ENCODE results near the gene ATP5IF1. TPM values are rescaled to one million over a fixed set of nuclear protein-coding genes. Genes with fewer than 3 reads are reported as not detected.

The ATP5IF1 gene
- total and polyA plus RNA-seq, 10 of the 15 experiments (the other 5 are each of a cell fraction or from before 2014, with no cell fraction given) = 253 to 1,210 (median 418) TPM

GRCh38 chr1:28199328-28200233, 36.3 kb upstream of the ATP5IF1 start (continued):
- TF ChIP-seq, protein P1, sequence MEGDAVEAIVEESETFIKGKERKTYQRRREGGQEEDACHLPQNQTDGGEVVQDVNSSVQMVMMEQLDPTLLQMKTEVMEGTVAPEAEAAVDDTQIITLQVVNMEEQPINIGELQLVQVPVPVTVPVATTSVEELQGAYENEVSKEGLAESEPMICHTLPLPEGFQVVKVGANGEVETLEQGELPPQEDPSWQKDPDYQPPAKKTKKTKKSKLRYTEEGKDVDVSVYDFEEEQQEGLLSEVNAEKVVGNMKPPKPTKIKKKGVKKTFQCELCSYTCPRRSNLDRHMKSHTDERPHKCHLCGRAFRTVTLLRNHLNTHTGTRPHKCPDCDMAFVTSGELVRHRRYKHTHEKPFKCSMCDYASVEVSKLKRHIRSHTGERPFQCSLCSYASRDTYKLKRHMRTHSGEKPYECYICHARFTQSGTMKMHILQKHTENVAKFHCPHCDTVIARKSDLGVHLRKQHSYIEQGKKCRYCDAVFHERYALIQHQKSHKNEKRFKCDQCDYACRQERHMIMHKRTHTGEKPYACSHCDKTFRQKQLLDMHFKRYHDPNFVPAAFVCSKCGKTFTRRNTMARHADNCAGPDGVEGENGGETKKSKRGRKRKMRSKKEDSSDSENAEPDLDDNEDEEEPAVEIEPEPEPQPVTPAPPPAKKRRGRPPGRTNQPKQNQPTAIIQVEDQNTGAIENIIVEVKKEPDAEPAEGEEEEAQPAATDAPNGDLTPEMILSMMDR (IDR thresholded peaks at IDR 0.05 in 2 of 3, conservative IDR thresholded peaks at IDR 0.05 in 1 of 3; ENCODE audit: control insufficient read depth in 2 of 3, extremely low read depth in 1 of 3, insufficient read depth in 1 of 3, low read depth in 3 of 3, low read length in 3 of 3) = no peak
- TF ChIP-seq NR2C2 (IDR thresholded peaks at IDR 0.05; ENCODE audit: borderline replicate concordance, control insufficient read depth, insufficient read length, low read depth) (no peak), MTA3 (IDR thresholded peaks at IDR 0.05; ENCODE audit: borderline replicate concordance, low read length) (peak; percentile 94), IKZF2 (IDR thresholded peaks at IDR 0.05) (peak; percentile 86 to 88), NR2C1 (IDR thresholded peaks at IDR 0.05) (peak; percentile 68), TAF1 (IDR thresholded peaks at IDR 0.05; ENCODE audit: borderline replicate concordance, low read depth, low read length) (no peak), BCLAF1 (IDR thresholded peaks at IDR 0.05) (no peak), MLLT1 (IDR thresholded peaks at IDR 0.05) (peak; percentile 88), BMI1 (IDR thresholded peaks at IDR 0.05; ENCODE audit: borderline replicate concordance) (peak; percentile 48; the same call in 1 of the 2 replicates), ZNF622 (IDR thresholded peaks at IDR 0.05) (no peak)
- TF ChIP-seq, protein P2, sequence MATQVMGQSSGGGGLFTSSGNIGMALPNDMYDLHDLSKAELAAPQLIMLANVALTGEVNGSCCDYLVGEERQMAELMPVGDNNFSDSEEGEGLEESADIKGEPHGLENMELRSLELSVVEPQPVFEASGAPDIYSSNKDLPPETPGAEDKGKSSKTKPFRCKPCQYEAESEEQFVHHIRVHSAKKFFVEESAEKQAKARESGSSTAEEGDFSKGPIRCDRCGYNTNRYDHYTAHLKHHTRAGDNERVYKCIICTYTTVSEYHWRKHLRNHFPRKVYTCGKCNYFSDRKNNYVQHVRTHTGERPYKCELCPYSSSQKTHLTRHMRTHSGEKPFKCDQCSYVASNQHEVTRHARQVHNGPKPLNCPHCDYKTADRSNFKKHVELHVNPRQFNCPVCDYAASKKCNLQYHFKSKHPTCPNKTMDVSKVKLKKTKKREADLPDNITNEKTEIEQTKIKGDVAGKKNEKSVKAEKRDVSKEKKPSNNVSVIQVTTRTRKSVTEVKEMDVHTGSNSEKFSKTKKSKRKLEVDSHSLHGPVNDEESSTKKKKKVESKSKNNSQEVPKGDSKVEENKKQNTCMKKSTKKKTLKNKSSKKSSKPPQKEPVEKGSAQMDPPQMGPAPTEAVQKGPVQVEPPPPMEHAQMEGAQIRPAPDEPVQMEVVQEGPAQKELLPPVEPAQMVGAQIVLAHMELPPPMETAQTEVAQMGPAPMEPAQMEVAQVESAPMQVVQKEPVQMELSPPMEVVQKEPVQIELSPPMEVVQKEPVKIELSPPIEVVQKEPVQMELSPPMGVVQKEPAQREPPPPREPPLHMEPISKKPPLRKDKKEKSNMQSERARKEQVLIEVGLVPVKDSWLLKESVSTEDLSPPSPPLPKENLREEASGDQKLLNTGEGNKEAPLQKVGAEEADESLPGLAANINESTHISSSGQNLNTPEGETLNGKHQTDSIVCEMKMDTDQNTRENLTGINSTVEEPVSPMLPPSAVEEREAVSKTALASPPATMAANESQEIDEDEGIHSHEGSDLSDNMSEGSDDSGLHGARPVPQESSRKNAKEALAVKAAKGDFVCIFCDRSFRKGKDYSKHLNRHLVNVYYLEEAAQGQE (IDR thresholded peaks at IDR 0.05; ENCODE audit: low read depth, low read length) = no peak
- TF ChIP-seq, protein P3, sequence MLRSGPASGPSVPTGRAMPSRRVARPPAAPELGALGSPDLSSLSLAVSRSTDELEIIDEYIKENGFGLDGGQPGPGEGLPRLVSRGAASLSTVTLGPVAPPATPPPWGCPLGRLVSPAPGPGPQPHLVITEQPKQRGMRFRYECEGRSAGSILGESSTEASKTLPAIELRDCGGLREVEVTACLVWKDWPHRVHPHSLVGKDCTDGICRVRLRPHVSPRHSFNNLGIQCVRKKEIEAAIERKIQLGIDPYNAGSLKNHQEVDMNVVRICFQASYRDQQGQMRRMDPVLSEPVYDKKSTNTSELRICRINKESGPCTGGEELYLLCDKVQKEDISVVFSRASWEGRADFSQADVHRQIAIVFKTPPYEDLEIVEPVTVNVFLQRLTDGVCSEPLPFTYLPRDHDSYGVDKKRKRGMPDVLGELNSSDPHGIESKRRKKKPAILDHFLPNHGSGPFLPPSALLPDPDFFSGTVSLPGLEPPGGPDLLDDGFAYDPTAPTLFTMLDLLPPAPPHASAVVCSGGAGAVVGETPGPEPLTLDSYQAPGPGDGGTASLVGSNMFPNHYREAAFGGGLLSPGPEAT (IDR thresholded peaks at IDR 0.05; ENCODE audit: low read depth) = peak; percentile 74
- TF ChIP-seq, protein P4, sequence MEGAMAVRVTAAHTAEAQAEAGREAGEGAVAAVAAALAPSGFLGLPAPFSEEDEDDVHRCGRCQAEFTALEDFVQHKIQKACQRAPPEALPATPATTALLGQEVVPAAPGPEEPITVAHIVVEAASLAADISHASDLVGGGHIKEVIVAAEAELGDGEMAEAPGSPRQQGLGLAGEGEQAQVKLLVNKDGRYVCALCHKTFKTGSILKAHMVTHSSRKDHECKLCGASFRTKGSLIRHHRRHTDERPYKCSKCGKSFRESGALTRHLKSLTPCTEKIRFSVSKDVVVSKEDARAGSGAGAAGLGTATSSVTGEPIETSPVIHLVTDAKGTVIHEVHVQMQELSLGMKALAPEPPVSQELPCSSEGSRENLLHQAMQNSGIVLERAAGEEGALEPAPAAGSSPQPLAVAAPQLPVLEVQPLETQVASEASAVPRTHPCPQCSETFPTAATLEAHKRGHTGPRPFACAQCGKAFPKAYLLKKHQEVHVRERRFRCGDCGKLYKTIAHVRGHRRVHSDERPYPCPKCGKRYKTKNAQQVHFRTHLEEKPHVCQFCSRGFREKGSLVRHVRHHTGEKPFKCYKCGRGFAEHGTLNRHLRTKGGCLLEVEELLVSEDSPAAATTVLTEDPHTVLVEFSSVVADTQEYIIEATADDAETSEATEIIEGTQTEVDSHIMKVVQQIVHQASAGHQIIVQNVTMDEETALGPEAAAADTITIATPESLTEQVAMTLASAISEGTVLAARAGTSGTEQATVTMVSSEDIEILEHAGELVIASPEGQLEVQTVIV (IDR thresholded peaks at IDR 0.05; ENCODE audit: borderline replicate concordance, partially characterized antibody) = no peak
